Caco-2 (cell line): ENCODE results near the gene MCRIP2. TPM values are rescaled to one million over a fixed set of nuclear protein-coding genes. Genes with fewer than 3 reads are reported as not detected.

Experiments used
- BruUV-seq: library from RNA; stranded (reverse); fragments of 400-500 nt; replicated peaks from 2 replicates; lab custom pipeline; 2021; lab: Mats Ljungman, UMichigan
- CTCF ChIA-PET: fragments of 300-600 bp; sonication (Branson Sonifier 250); formaldehyde crosslinking; loops from one replicate; lab custom pipeline; 2022; ENCODE audit warnings: antibody characterized with exemption; lab: Charles Lee
- POLR2A ChIA-PET: fragments of 300-600 bp; sonication (Branson Sonifier 250); formaldehyde crosslinking; loops from one replicate; lab custom pipeline; 2022; ENCODE audit warnings: antibody characterized with exemption; lab: Charles Lee
- DNase-seq, 2 experiments: peaks; one replicate each; pipeline versions ENCODE4 v3.0.0 to v3.0.0-alpha.2; 2020 to 2022
- H3K27me3 ChIP-seq: replicated peaks from 2 replicates; pipeline ENCODE4 v1.6.0; 2011; ENCODE audit warnings: low read length; ENCODE audit not compliant: control insufficient read depth, insufficient read depth
- H3K36me3 ChIP-seq: 2 replicates; pipeline ENCODE4 v1.5.1; 2011; ENCODE audit warnings: low read length; ENCODE audit not compliant: control insufficient read depth, insufficient read depth
- H3K4me1 ChIP-seq: fragments of 250-450 bp; sonication (Bioruptor Pico); 2 replicates; pipeline ENCODE4 v1.5.1; 2020; ENCODE audit warnings: mild to moderate bottlenecking
- H3K4me3 ChIP-seq: 2 replicates; pipeline ENCODE4 v1.5.1; 2011; ENCODE audit warnings: low read depth, mild to moderate bottlenecking, control low read depth, low read length
- H3K9me3 ChIP-seq: fragments of 250-450 bp; sonication (Bioruptor Pico); 2 replicates; pipeline ENCODE4 v1.5.1; 2020; ENCODE audit warnings: mild to moderate bottlenecking, moderate library complexity
- H3K27ac Mint-ChIP-seq: one replicate; pipeline ENCODE4 v1.8.0; 2022; ENCODE audit warnings: mixed read lengths; ENCODE audit not compliant: unreplicated experiment
- H3K27me3 Mint-ChIP-seq: one replicate; pipeline ENCODE4 v1.8.0; 2022; ENCODE audit warnings: mixed read lengths; ENCODE audit not compliant: insufficient read depth, unreplicated experiment
- H3K36me3 Mint-ChIP-seq: one replicate; pipeline ENCODE4 v1.8.0; 2022; ENCODE audit warnings: mild to moderate bottlenecking, mixed read lengths; ENCODE audit not compliant: insufficient read depth, unreplicated experiment
- H3K4me1 Mint-ChIP-seq: one replicate; pipeline ENCODE4 v1.8.0; 2022; ENCODE audit warnings: low read depth, mixed read lengths; ENCODE audit not compliant: unreplicated experiment
- H3K4me3 Mint-ChIP-seq: one replicate; pipeline ENCODE4 v1.8.0; 2022; ENCODE audit warnings: mild to moderate bottlenecking, moderate library complexity, mixed read lengths; ENCODE audit not compliant: unreplicated experiment
- H3K9me3 Mint-ChIP-seq: one replicate; pipeline ENCODE4 v1.8.0; 2022; ENCODE audit warnings: mixed read lengths; ENCODE audit not compliant: unreplicated experiment
- CTCF ChIP-seq, 2 experiments: fragments of 200-600 bp in 1 of 2; IDR thresholded peaks; 1 replicate in 1 of 2; 2 replicates in 1 of 2; pipeline versions ENCODE4 v1.5.1 to v1.8.0; 2011 to 2022; ENCODE audit warnings: antibody characterized with exemption in 1 of 2, control low read depth in 1 of 2, inconsistent platforms in 1 of 2, low read depth in 1 of 2, low read length in 1 of 2, mild to moderate bottlenecking in 1 of 2, moderate library complexity in 1 of 2; ENCODE audit not compliant: insufficient read depth in 1 of 2, severe bottlenecking in 1 of 2, unreplicated experiment in 1 of 2
- intact Hi-C: fragments of 100-400 bp; cut with micrococcal nuclease; formaldehyde crosslinking; loops from one replicate; pipeline ENCODE4 v1.10.0; 2022; ENCODE audit not compliant: unreplicated experiment
- total RNA-seq: library from RNA; stranded (reverse); gene quantifications from 2 replicates; pipeline ENCODE4 v1.2.3, GENCODE V29; 2022

The MCRIP2 gene
- total RNA-seq, 1 experiment from 2014 or later: 33.0 TPM

GRCh38 chr16:680967-681745, 39.5 kb downstream of the MCRIP2 start:
- Histone ChIP-seq H3K9me3 (no peaks in the 10 kb centered on the region), H3K4me3 (peak overlapping the region; percentile 51), H3K4me1 (peaks cover 35% of the 10 kb centered on the region), H3K27me3 (no peaks in the 10 kb centered on the region), H3K36me3 (0 out of 2 replicates have a peak, but pooled peaks cover 4% of the 10 kb centered on the region)
- intact Hi-C loops: no loop called here
- no peak for TF ChIP-seq CTCF (IDR thresholded peaks at IDR 0.05; ENCODE audit: insufficient read depth in 1 of 2, low read depth in 1 of 2, low read length in 1 of 2, severe bottlenecking in 1 of 2, unreplicated experiment in 1 of 2)
- BruUV-seq: no TSS peak
- peak overlapping the region; percentile 79 for H3K4me3 Mint-ChIP-seq
- H3K27me3 Mint-ChIP-seq: no peaks in the 10 kb centered on the region
- H3K36me3 Mint-ChIP-seq: peaks cover 66% of the 10 kb centered on the region
- H3K9me3 Mint-ChIP-seq: no peaks in the 10 kb centered on the region
- CTCF ChIA-PET: interaction anchor here (0.8 kb wide), 1 partner anchor 88 kb away, joined by 3 read pairs; no protein-coding TSS in a partner anchor
- peak overlapping the region; percentile 16 for H3K27ac Mint-ChIP-seq
- POLR2A ChIA-PET: interaction anchor here (1.2 to 1.5 kb wide), 2 partner anchors 9 to 14 kb away, joined by 6 to 10 read pairs; partner anchors contain the start of gene WDR24
- no peak for DNase-seq
- no peaks in the 10 kb centered on the region for H3K4me1 Mint-ChIP-seq

- Histone ChIP-seq H3K4me1 (peaks cover 37% of the 10 kb centered on the region), H3K4me3 (no peak overlapping the region; the same call in 1 of the 2 replicates), H3K27me3 (no peaks in the 10 kb centered on the region), H3K36me3 (0 out of 2 replicates have a peak, but pooled peaks cover 4% of the 10 kb centered on the region), H3K9me3 (no peaks in the 10 kb centered on the region)
- Mint-ChIP-seq H3K4me1 (no peaks in the 10 kb centered on the region), H3K36me3 (peaks cover 66% of the 10 kb centered on the region), H3K27me3 (no peaks in the 10 kb centered on the region), H3K27ac (peak overlapping the region; percentile 16), H3K4me3 (peak overlapping the region; percentile 79), H3K9me3 (no peaks in the 10 kb centered on the region)
- TSS peak; percentile 70 for BruUV-seq
- DNase-seq: no peak
- ChIA-PET POLR2A (interaction anchor here (0.5 kb wide), 1 partner anchor 28 kb away, joined by 7 read pairs; no protein-coding TSS in a partner anchor), CTCF (no interaction called here)
- no peak for TF ChIP-seq CTCF (IDR thresholded peaks at IDR 0.05; ENCODE audit: insufficient read depth in 1 of 2, low read depth in 1 of 2, low read length in 1 of 2, severe bottlenecking in 1 of 2, unreplicated experiment in 1 of 2)
- intact Hi-C loops: no loop called here
These were observed 40.3 kb downstream of the MCRIP2 start for GRCh38 chr16:681746-682427.
